GM12878 (cell line): ENCODE data around the gene SLC35F6.

Source experiments
- CHD2 ChIP-seq: IDR thresholded peaks from 2 replicates; pipeline ENCODE4 v1.6.1; 2011; ENCODE audit warnings: low read depth, low read length, improper control_type of control experiment, borderline replicate concordance
- CTCF ChIP-seq, 3 experiments: IDR thresholded peaks in 2 of 3; conservative IDR thresholded peaks in 1 of 3; 2 replicates each; pipeline ENCODE4 v1.5.1; 2011; ENCODE audit warnings: low read depth in 3 of 3, low read length in 3 of 3, mild to moderate bottlenecking in 3 of 3, control low read depth in 2 of 3, moderate library complexity in 2 of 3, inconsistent platforms in 1 of 3, mixed read lengths in 1 of 3; ENCODE audit not compliant: control insufficient read depth in 2 of 3, insufficient read depth in 1 of 3; ENCODE audit errors: extremely low read depth in 1 of 3
- E2F4 ChIP-seq: IDR thresholded peaks from 2 replicates; pipeline ENCODE4 v1.6.1; 2012; ENCODE audit warnings: low read depth, low read length, improper control_type of control experiment
- FOXM1 ChIP-seq: IDR thresholded peaks from 2 replicates; pipeline ENCODE4 v1.6.1; 2012; ENCODE audit warnings: low read depth, mild to moderate bottlenecking, inconsistent platforms, low read length, moderate library complexity
- GABPA ChIP-seq: IDR thresholded peaks from 2 replicates; pipeline ENCODE4 v1.6.1; 2014; ENCODE audit warnings: antibody characterized with exemption, low read depth, mild to moderate bottlenecking, inconsistent platforms
- MEF2A ChIP-seq: IDR thresholded peaks from 2 replicates; pipeline ENCODE4 v1.6.1; 2011; ENCODE audit warnings: low read depth, mild to moderate bottlenecking, low read length, moderate library complexity; ENCODE audit not compliant: insufficient read depth
- POLR2A ChIP-seq: IDR thresholded peaks from 2 replicates; pipeline ENCODE4 v1.6.1; 2011; ENCODE audit warnings: low read depth, mild to moderate bottlenecking, low read length
- POLR2AphosphoS5 ChIP-seq: IDR thresholded peaks from 2 replicates; pipeline ENCODE4 v1.6.1; 2011; ENCODE audit warnings: mild to moderate bottlenecking, low read length, inconsistent platforms
- RELA ChIP-seq: fragments of 450-650 bp; IDR thresholded peaks from 2 replicates; pipeline ENCODE4 v1.8.0; 2014; ENCODE audit warnings: borderline replicate concordance; ENCODE audit not compliant: partially characterized antibody
- RFX5 ChIP-seq: IDR thresholded peaks from 2 replicates; pipeline ENCODE4 v1.6.1; 2011; ENCODE audit warnings: low read depth, low read length, improper control_type of control experiment
- SREBF2 ChIP-seq: IDR thresholded peaks from 2 replicates; pipeline ENCODE4 v1.6.1; 2012; ENCODE audit warnings: mild to moderate bottlenecking, low read length
- TAF1 ChIP-seq: IDR thresholded peaks from 2 replicates; pipeline ENCODE4 v1.6.1; 2011; ENCODE audit warnings: mild to moderate bottlenecking, low read depth, low read length, borderline replicate concordance

GRCh38 chr2:26778507-26778906, 14.4 kb downstream of the SLC35F6 start:
- TF ChIP-seq MEF2A (no peak), SREBF2 (no peak), CTCF (IDR thresholded peaks at IDR 0.05 in 2 of 3, conservative IDR thresholded peaks at IDR 0.05 in 1 of 3; ENCODE audit: control insufficient read depth in 2 of 3, extremely low read depth in 1 of 3, insufficient read depth in 1 of 3, low read depth in 3 of 3, low read length in 3 of 3) (no peak), POLR2A (no peak), FOXM1 (no peak), E2F4 (no peak), RFX5 (no peak), CHD2 (no peak), POLR2AphosphoS5 (no peak), GABPA (no peak), TAF1 (no peak), RELA (no peak)
